Liver (tissue), 9 donors: Measurements from ENCODE around the gene VPS26C. TPM values are rescaled to one million over a fixed set of nuclear protein-coding genes. Genes with fewer than 3 reads are reported as not detected.

Experiments used
- DNase-seq: peaks from one replicate; pipeline ENCODE4 v3.0.0-alpha.2; 2017; ENCODE audit warnings: low spot score
- H3K27ac ChIP-seq, 2 donors: one replicate each; pipeline ENCODE4 v1.7.0; 2013; ENCODE audit warnings: inconsistent platforms in 2 of 2, low read length in 2 of 2, control low read depth in 1 of 2, low read depth in 1 of 2, mild to moderate bottlenecking in 1 of 2
- H3K27me3 ChIP-seq, 4 donors: one replicate each; pipeline versions ENCODE4 v1.6.1 to v1.7.0; 2013; ENCODE audit warnings: low read length in 3 of 4, inconsistent platforms in 1 of 4, mild to moderate bottlenecking in 1 of 4, moderate library complexity in 1 of 4; ENCODE audit not compliant: control insufficient read depth in 4 of 4, insufficient read depth in 4 of 4
- H3K36me3 ChIP-seq, 4 donors: one replicate each; pipeline versions ENCODE4 v1.6.1 to v1.7.0; 2013; ENCODE audit warnings: low read length in 3 of 4, mild to moderate bottlenecking in 3 of 4, low read depth in 1 of 4, moderate library complexity in 1 of 4; ENCODE audit not compliant: control insufficient read depth in 4 of 4, insufficient read depth in 3 of 4
- H3K4me1 ChIP-seq, 4 donors: one replicate each; pipeline versions ENCODE4 v1.6.1 to v1.7.0; 2013; ENCODE audit warnings: low read length in 3 of 4, mild to moderate bottlenecking in 3 of 4, moderate library complexity in 1 of 4; ENCODE audit not compliant: control insufficient read depth in 4 of 4, insufficient read depth in 4 of 4
- H3K4me3 ChIP-seq, 3 donors: one replicate each; pipeline versions ENCODE4 v1.6.1 to v1.7.0; 2013; ENCODE audit warnings: low read length in 3 of 3, control low read depth in 1 of 3, low read depth in 1 of 3, mild to moderate bottlenecking in 1 of 3
- H3K9ac ChIP-seq, 2 donors: one replicate each; pipeline ENCODE4 v1.7.0; 2013; ENCODE audit warnings: low read length in 2 of 2, mild to moderate bottlenecking in 2 of 2, moderate library complexity in 2 of 2, control low read depth in 1 of 2, low read depth in 1 of 2
- H3K9me3 ChIP-seq, 4 donors: one replicate each; pipeline versions ENCODE4 v1.6.1 to v1.7.0; 2013; ENCODE audit warnings: low read length in 3 of 4; ENCODE audit not compliant: control insufficient read depth in 4 of 4
- ATF3 ChIP-seq: IDR thresholded peaks from 2 replicates; pipeline ENCODE4 v1.6.1; 2016; ENCODE audit warnings: antibody characterized with exemption
- CTCF ChIP-seq: fragments of 150-350 bp; IDR thresholded peaks from 2 replicates; pipeline ENCODE4 v1.5.1; 2017; ENCODE audit warnings: improper control_type of control experiment, low read depth, low read length; ENCODE audit not compliant: missing input control
- EGR1 ChIP-seq, 2 donors: IDR thresholded peaks; 2 replicates each; pipeline ENCODE4 v1.6.1; 2016 to 2018; ENCODE audit warnings: antibody characterized with exemption in 2 of 2, low read depth in 2 of 2
- FOXA1 ChIP-seq: IDR thresholded peaks from 2 replicates; pipeline ENCODE4 v1.6.1; 2016; ENCODE audit warnings: antibody characterized with exemption
- FOXA2 ChIP-seq: IDR thresholded peaks from 2 replicates; pipeline ENCODE4 v1.6.1; 2016; ENCODE audit warnings: antibody characterized with exemption
- GABPA ChIP-seq, 2 donors: IDR thresholded peaks in 1 of 2; conservative IDR thresholded peaks in 1 of 2; 2 replicates each; pipeline ENCODE4 v1.6.1; 2016; ENCODE audit warnings: antibody characterized with exemption in 2 of 2, mild to moderate bottlenecking in 1 of 2, moderate library complexity in 1 of 2
- HNF4A ChIP-seq, 2 donors: conservative IDR thresholded peaks; 2 replicates each; pipeline ENCODE4 v1.6.1; 2016; ENCODE audit warnings: antibody characterized with exemption in 2 of 2, mild to moderate bottlenecking in 2 of 2
- HNF4G ChIP-seq: IDR thresholded peaks from 2 replicates; pipeline ENCODE4 v1.6.1; 2016; ENCODE audit warnings: antibody characterized with exemption
- JUND ChIP-seq, 2 donors: IDR thresholded peaks; 2 replicates each; pipeline ENCODE4 v1.6.1; 2016; ENCODE audit warnings: antibody characterized with exemption in 2 of 2
- MAX ChIP-seq: IDR thresholded peaks from 2 replicates; pipeline ENCODE4 v1.6.1; 2016; ENCODE audit warnings: antibody characterized with exemption
- NR2F2 ChIP-seq: IDR thresholded peaks from 2 replicates; pipeline ENCODE4 v1.6.1; 2016; ENCODE audit warnings: antibody characterized with exemption
- RAD21 ChIP-seq, 2 donors: IDR thresholded peaks; 2 replicates each; pipeline ENCODE4 v1.6.1; 2016; ENCODE audit warnings: antibody characterized with exemption in 2 of 2, mild to moderate bottlenecking in 2 of 2
- REST ChIP-seq: IDR thresholded peaks from 2 replicates; pipeline ENCODE4 v1.6.1; 2016; ENCODE audit warnings: antibody characterized with exemption, mild to moderate bottlenecking
- RXRA ChIP-seq, 2 donors: IDR thresholded peaks; 2 replicates each; pipeline ENCODE4 v1.6.1; 2017 to 2018; ENCODE audit warnings: antibody characterized with exemption in 2 of 2, mild to moderate bottlenecking in 1 of 2
- SP1 ChIP-seq: IDR thresholded peaks from 2 replicates; pipeline ENCODE4 v1.6.1; 2018; ENCODE audit warnings: antibody characterized with exemption, mild to moderate bottlenecking
- TAF1 ChIP-seq: conservative IDR thresholded peaks from 2 replicates; pipeline ENCODE4 v1.6.1; 2016; ENCODE audit warnings: antibody characterized with exemption, mild to moderate bottlenecking
- YY1 ChIP-seq: IDR thresholded peaks from 2 replicates; pipeline ENCODE4 v1.6.1; 2016; ENCODE audit warnings: antibody characterized with exemption, mild to moderate bottlenecking
- ZBTB33 ChIP-seq: IDR thresholded peaks from 2 replicates; pipeline ENCODE4 v1.6.1; 2016; ENCODE audit warnings: antibody characterized with exemption
- WGBS: extraction: QIAGEN DNeasy Blood & Tissue Kit; methylation state at CpG from one replicate; pipeline ENCODE4 v1.1.7; 2013; 5-methylcytosine and 5-hydroxymethylcytosine counted together
- polyA plus RNA-seq, 2 donors: library from polyadenylated mRNA; stranded (reverse) in 1 of 2; unstranded in 1 of 2; fragments of 200-250 nt in 1 of 2; fragments of >200 nt in 1 of 2; fragmentation: Nextera tagmentation in 1 of 2; extraction: Ambion mirVana in 1 of 2; gene quantifications; one replicate each; pipeline versions ENCODE4 v1.2.1 to v1.2.3, GENCODE V29; 2013 to 2015
- total RNA-seq, 2 donors: library from RNA; depleted of rRNA; stranded (reverse); fragments of >200 nt; gene quantifications; one replicate each; pipeline ENCODE4 v1.2.3, GENCODE V29; 2014
- donor health status: healthy.
- donor health status: healthy.
- donor health status: healthy.
- donor health status: healthy.
- donor health status: healthy.

The VPS26C gene
- total and polyA plus RNA-seq, 4 donors = 16.3 to 37.7 (median 22.8) TPM

GRCh38 chr21:37281993-37282392 lies 14.9 kb upstream of the VPS26C start:
- Histone ChIP-seq H3K9ac (no peak overlapping the region), H3K27me3 (no peaks in the 10 kb centered on the region), H3K9me3 (no peaks in the 10 kb centered on the region), H3K27ac (no peak overlapping the region), H3K4me3 (no peak overlapping the region), H3K36me3 (no peaks in the 10 kb centered on the region), H3K4me1 (no peaks in the 10 kb centered on the region)
- no peak for DNase-seq
- WGBS = 41% methylated on average over 16 of the region's 16 CpGs
- no peak for TF ChIP-seq FOXA2
- TF ChIP-seq SP1 = no peak
- TF ChIP-seq HNF4A (conservative IDR thresholded peaks at IDR 0.05) = no peak
- TF ChIP-seq TAF1 = no peak
- TF ChIP-seq GABPA (IDR thresholded peaks at IDR 0.05 in 1 of 2, conservative IDR thresholded peaks at IDR 0.05 in 1 of 2) = no peak
- no peak for TF ChIP-seq MAX
- TF ChIP-seq EGR1 (IDR thresholded peaks at IDR 0.05; ENCODE audit: low read depth in 2 of 2) = no peak
- TF ChIP-seq RXRA (IDR thresholded peaks at IDR 0.05) = no peak
- no peak for TF ChIP-seq NR2F2
- no peak for TF ChIP-seq ATF3
- no peak for TF ChIP-seq JUND (IDR thresholded peaks at IDR 0.05)
- no peak for TF ChIP-seq HNF4G
- TF ChIP-seq FOXA1 = no peak
- TF ChIP-seq RAD21 (IDR thresholded peaks at IDR 0.05) = no peak
- TF ChIP-seq CTCF = no peak
- no peak for TF ChIP-seq REST
- TF ChIP-seq YY1 = no peak
- TF ChIP-seq ZBTB33 = no peak
